Forelimb muscle (tissue), 1 donor: ENCODE measurements around the gene PRDX6. TPM values are rescaled to one million over a fixed set of nuclear protein-coding genes. Genes with fewer than 3 reads are reported as not detected.

Experiments
- polyA plus RNA-seq: library from polyadenylated mRNA; unstranded; fragments of 120-200 nt; gene quantifications from one replicate; pipeline ENCODE4 v1.2.1, GENCODE V29; 2013; ENCODE audit not compliant: insufficient read length

Gene PRDX6
- polyA plus RNA-seq, 1 donor: 522 TPM

Other genes with a start within 250 kb of the PRDX6 start
- gene SLC9C2, start 125.7 kb downstream of the PRDX6 start, polyA plus RNA-seq: not detected
- not detected for gene TEX50, start 158.0 kb downstream of the PRDX6 start, polyA plus RNA-seq
- gene ANKRD45, start 192.5 kb downstream of the PRDX6 start, polyA plus RNA-seq: 0.19 TPM
- gene KLHL20, start 237.6 kb downstream of the PRDX6 start, polyA plus RNA-seq: 22.1 TPM